PC-3 (cell line): ENCODE measurements around the gene CDH13.

Experiments used
- CTCF ChIP-seq: fragments of 300-600 bp; sonication (generic); conservative IDR thresholded peaks from 2 replicates; pipeline ENCODE4 v1.5.1; 2017; ENCODE audit warnings: antibody characterized with exemption, low read depth, mild to moderate bottlenecking, low read length
- EZH2 ChIP-seq: fragments of 300-600 bp; sonication (generic); IDR thresholded peaks from one replicate; pipeline ENCODE4 v1.6.1; 2017; ENCODE audit warnings: antibody characterized with exemption, mild to moderate bottlenecking, low read length; ENCODE audit not compliant: unreplicated experiment
- EZH2phosphoT487 ChIP-seq: fragments of 300-600 bp; sonication (generic); IDR thresholded peaks from 2 replicates; pipeline ENCODE4 v1.6.1; 2018; ENCODE audit warnings: mild to moderate bottlenecking, antibody characterized with exemption, low read length, borderline replicate concordance

- TF ChIP-seq CTCF = no peak
- TF ChIP-seq EZH2 = no peak
- no peak for TF ChIP-seq EZH2phosphoT487
Measured at GRCh38 chr16:83201748-83202147, 575.0 kb downstream of the CDH13 start.
